Measurements from ENCODE around the gene TULP4.
"Not testable (repeated sequence)": the region's sequence is repeated elsewhere in the genome, so short reads cannot be mapped to it uniquely, and the experiment has no call there.

The TULP4 gene

DNA sequence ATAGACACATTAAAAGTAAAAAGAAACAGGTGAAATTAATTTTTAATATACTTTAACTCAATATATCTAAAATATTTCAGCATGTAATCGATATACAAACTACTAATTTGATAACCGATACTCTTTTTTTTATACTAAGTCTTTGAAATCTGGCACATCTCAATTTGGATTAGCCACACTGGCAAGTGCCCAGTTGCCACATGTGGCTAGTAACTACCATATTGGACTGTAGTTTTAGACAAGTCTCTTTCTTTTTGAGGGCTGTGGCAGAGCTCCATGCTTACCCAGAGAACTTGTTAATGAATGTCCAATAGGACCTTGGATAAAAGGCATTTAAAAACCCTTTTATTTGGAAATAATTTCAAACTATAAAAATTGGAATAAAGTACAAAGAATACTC, 17.8 kb downstream of the TULP4 start:
- TF ChIP-seq, protein P1, sequence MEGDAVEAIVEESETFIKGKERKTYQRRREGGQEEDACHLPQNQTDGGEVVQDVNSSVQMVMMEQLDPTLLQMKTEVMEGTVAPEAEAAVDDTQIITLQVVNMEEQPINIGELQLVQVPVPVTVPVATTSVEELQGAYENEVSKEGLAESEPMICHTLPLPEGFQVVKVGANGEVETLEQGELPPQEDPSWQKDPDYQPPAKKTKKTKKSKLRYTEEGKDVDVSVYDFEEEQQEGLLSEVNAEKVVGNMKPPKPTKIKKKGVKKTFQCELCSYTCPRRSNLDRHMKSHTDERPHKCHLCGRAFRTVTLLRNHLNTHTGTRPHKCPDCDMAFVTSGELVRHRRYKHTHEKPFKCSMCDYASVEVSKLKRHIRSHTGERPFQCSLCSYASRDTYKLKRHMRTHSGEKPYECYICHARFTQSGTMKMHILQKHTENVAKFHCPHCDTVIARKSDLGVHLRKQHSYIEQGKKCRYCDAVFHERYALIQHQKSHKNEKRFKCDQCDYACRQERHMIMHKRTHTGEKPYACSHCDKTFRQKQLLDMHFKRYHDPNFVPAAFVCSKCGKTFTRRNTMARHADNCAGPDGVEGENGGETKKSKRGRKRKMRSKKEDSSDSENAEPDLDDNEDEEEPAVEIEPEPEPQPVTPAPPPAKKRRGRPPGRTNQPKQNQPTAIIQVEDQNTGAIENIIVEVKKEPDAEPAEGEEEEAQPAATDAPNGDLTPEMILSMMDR (IDR thresholded peaks at IDR 0.05; ENCODE audit: control insufficient read depth, extremely low read depth, insufficient read depth), result no peak
- no peak overlapping the region for H3K4me3 ChIP-seq (ENCODE audit: low read depth, low read length)
- DNase-seq (ENCODE audit: low read depth), result no peak

DNA sequence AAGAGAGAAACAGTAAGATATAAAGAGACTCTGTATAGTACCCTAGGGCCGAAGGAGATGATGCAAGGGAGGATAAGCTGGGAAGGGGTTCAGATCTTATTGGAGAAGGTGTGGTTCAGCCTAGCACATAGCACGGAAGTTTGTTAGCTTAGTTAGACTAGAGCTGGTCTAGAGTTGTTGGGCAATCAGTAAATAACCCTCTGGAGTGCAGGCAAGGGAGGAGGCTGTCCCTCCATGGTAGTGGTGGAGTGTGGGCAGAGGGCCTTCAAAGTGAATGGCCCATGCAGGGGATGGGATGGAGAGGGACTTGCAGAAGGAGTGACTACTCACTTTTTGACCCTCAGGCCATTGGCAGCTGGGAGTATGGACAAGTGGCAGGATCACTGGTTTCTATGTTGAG, 20.0 kb downstream of the TULP4 start:
- TF ChIP-seq, protein P1 (IDR thresholded peaks at IDR 0.05; ENCODE audit: control insufficient read depth, extremely low read depth, insufficient read depth), result no peak
- DNase-seq (ENCODE audit: low read depth), result no peak
- H3K4me3 ChIP-seq (ENCODE audit: low read depth, low read length), result no peak overlapping the region

DNA sequence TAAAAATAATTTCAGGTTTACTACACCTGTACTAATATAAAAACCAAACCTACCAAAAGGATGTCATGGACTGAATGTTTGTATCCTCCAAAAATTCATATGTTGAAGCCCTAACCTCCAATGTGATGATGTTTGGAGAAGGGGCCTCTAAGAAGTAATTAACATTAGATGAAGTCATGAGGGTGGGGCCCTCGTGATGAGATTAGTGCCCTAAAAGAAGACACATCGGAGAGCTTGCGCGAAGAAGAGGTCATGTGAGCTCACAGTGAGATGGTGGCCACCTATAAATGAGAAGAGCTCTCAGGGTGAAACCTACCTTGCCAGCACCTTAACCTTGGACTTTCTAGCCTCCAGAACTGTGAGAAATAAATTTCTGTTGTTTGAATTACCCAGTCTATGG, 20.8 kb downstream of the TULP4 start:
- H3K4me3 ChIP-seq (ENCODE audit: low read depth, low read length), result no peak overlapping the region
- TF ChIP-seq, protein P1 (IDR thresholded peaks at IDR 0.05; ENCODE audit: control insufficient read depth, extremely low read depth, insufficient read depth), result no peak
- DNase-seq (ENCODE audit: low read depth), result no peak

DNA sequence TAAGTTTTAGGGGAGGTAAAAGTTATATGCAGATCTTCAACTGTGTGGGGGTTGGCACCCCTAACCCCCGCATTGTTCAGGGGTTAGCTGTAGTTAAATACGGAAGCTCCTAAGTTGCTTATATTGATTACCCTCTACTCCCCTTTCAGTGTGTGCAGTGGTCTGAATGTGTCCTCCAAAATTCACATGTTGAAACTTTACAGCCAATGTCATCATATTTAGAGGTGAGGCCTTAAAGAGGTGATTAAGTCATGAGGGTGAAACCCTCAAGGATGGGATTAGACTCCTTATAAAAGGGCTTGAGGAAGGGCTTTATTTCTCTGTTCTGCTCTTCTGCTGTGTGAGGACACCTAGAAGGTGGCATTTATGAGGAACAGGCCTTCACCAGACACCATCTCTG, 22.3 kb downstream of the TULP4 start:
- no peak for DNase-seq (ENCODE audit: low read depth)
- H3K4me3 ChIP-seq (ENCODE audit: low read depth, low read length), result no peak overlapping the region
- TF ChIP-seq, protein P1 (IDR thresholded peaks at IDR 0.05; ENCODE audit: control insufficient read depth, extremely low read depth, insufficient read depth), result no peak

DNA sequence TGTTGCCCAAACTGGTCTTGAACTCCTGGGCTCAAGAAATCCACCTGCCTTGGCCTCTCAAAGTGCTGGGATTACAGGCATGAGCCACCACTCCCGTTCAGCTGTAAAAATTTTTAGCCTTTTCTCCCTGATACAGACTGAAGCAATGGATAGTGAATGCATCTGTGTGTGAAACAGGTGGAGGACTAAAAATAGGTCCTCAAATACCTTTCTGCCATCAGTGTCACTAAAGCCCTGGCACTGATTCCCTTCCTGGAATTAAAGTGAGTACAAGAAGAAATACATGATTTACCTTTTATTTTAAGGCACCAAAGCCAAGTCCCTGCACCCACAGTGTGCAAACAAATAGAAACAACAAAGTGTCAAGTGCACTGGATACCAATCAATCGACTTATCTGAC, 25.1 kb downstream of the TULP4 start:
- TF ChIP-seq, protein P1 (IDR thresholded peaks at IDR 0.05; ENCODE audit: control insufficient read depth, extremely low read depth, insufficient read depth), result no peak
- peak; percentile 64 for DNase-seq (ENCODE audit: low read depth)
- no peak overlapping the region for H3K4me3 ChIP-seq (ENCODE audit: low read depth, low read length)

DNA sequence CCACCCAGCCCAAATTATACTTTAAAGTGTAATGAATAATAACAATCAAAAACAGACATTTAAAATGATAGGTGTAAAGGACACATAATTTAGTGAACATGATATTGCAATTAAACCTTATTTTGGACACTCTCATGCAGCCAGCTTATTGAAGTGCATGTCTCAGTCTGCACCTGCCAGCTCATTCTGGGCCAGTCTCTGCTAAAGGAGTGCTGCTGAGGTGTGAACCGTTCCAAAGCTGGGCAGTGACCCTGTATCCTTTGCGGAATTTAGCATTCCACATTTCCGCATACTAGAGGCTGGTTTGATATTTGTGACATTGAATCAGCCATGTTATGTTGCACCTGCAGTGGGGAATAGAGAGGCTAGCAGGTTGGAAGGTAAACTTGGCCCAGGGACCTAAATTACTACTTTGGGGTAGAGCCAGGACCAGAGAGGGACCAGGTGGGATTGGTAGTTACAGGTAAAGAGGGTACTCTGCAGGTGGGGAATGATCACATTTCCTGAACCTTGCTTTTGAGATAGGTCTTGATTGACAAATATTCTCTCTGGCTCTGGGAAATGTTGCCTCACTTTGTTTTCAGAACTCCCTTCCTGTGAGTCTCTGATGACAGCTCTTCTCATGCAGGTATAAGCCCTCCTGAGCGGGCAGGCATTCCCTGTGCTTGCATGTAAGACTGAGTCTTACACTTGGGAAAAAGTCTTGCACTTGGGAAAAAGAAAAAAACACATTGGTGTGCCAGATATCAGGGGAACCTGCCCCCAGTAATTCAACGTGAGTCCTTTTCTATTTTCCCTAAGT, 26.2 kb downstream of the TULP4 start:
- TF ChIP-seq, protein P1 (IDR thresholded peaks at IDR 0.05; ENCODE audit: control insufficient read depth, extremely low read depth, insufficient read depth), result no peak
- H3K4me3 ChIP-seq (ENCODE audit: low read depth, low read length), result no peak overlapping the region
- DNase-seq (ENCODE audit: low read depth), result no peak

DNA sequence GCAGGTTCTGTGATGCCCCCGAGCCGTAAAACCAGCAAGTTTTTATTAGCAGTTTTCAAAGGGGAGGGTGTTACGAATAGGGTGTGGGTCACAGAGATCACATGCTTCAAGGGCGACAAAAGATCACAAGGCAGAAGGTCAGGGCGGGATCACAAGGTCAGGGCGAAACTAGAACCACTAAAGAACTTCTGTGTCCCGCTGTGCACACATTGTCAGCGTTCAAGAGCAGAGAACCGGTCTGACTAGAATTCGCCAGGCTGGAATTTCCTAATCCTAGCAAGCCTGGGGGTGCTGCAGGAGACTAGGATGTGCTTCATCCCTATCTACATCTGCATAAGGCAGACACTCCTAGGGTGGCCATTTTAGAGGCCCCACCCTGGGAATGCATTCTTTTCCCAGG, 26.9 kb downstream of the TULP4 start:
- H3K4me3 ChIP-seq (ENCODE audit: low read depth, low read length); DNase-seq (ENCODE audit: low read depth): not testable (repeated sequence)
